ENCODE data around the gene ZBTB12.
A peak's percentile ranks its signal among the peaks of the same experiment; 100 is the strongest.

The ZBTB12 gene

DNA sequence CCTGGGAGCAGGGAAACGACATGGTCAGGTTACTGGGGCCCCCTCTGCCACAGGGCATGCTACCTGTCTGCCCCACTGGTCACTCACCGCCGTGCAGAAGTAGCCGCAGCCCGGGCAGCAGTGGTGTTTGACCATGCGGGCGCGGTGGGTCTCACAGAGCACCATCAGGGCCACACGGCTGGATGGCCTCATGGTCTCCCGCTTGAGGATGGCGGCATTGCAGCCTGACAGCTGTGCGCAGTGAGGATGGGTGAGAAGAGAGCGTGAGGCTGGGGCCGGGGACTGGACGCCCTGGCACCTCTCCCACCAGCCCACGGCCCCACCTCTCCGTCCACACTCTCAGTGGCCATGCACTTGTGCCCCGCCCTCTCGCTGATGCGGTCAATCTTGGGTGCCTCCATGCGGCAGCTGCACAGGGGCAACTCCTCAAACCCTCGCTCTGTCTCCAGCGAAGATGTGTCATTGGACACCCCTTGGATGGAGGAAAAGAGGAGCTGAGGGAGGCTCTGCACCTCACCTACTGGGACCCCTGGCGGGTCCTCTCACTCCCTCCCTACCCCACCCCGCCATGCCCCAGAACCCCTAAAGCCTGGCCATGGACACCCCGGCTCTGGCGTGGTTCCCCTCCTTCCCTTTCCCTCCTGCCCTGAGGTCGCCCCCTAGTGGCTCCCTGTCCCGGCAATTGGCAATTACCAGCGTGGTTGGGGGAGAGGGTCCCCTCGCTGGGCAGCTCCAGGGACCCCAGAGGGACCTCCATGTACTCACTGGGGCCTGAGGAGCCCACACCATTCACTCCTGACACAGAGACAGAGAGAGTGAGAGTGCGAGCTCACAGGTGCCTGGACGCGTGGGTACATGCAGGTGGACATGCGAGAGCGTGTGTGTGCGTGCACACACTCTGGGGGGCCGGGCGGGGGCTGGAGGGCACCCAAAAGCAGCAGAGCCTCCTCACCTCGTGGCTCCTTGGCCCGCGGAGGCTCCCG is 13.3 kb downstream of the ZBTB12 start:
- DNase-seq: peak; percentile 57
- Mint-ChIP-seq H3K4me1 (peaks cover 18% of the 10 kb centered on the region), H3K9me3 (no peaks in the 10 kb centered on the region), H3K4me3 (no peak overlapping the region), H3K27ac (no peak overlapping the region), H3K27me3 (ENCODE audit: low read depth, poor library complexity) (no peaks in the 10 kb centered on the region), H3K36me3 (ENCODE audit: low read depth) (peaks cover 78% of the 10 kb centered on the region)
- TF ChIP-seq, protein P1, sequence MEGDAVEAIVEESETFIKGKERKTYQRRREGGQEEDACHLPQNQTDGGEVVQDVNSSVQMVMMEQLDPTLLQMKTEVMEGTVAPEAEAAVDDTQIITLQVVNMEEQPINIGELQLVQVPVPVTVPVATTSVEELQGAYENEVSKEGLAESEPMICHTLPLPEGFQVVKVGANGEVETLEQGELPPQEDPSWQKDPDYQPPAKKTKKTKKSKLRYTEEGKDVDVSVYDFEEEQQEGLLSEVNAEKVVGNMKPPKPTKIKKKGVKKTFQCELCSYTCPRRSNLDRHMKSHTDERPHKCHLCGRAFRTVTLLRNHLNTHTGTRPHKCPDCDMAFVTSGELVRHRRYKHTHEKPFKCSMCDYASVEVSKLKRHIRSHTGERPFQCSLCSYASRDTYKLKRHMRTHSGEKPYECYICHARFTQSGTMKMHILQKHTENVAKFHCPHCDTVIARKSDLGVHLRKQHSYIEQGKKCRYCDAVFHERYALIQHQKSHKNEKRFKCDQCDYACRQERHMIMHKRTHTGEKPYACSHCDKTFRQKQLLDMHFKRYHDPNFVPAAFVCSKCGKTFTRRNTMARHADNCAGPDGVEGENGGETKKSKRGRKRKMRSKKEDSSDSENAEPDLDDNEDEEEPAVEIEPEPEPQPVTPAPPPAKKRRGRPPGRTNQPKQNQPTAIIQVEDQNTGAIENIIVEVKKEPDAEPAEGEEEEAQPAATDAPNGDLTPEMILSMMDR (IDR thresholded peaks at IDR 0.05): peak; percentile 57

DNA sequence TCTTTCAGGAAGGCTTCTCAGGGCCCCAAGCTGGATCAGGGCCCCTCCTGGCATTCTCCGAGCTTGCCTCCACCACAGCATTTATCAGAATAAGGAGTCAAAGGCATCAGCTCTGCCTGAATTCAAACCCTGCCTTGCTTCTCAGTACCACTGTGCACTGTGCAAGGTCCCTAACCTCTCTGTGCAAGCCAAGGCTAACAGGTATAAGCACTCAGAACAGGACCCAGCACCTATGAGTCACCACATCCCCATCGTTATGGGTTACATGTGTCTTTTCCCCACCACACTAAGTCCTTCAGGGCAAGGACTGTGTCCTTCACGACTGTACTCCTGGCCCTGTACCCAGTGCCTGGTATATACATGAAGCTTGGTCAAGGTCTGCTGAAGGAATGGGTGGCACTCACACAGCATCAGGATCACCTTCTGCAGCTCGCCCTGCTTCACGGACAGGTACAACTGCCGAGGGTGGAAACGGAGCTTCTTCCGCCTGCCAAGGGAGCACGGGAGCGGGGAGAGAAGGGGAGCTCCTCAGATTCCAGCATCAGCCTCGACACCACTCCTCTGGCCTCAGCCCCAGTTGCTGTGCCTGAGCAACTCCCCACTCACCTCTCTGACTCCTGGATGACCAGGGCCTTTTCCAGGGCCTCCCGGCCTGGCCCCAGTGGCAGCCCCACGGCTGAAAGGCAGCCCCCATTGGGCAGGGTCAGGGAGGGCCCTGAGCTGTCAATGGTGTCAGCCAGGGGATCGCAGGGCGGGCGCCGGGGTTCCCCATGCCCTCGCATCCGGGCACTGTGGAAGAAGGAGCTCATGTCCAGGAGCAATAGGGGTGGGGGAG is 14.5 kb downstream of the ZBTB12 start:
- Mint-ChIP-seq H3K9me3 (no peaks in the 10 kb centered on the region), H3K36me3 (ENCODE audit: low read depth) (peaks cover 75% of the 10 kb centered on the region), H3K27ac (no peak overlapping the region), H3K4me3 (no peak overlapping the region), H3K4me1 (peaks cover 7% of the 10 kb centered on the region), H3K27me3 (ENCODE audit: low read depth, poor library complexity) (no peaks in the 10 kb centered on the region)
- TF ChIP-seq, protein P1 (IDR thresholded peaks at IDR 0.05): no peak
- no peak for DNase-seq

DNA sequence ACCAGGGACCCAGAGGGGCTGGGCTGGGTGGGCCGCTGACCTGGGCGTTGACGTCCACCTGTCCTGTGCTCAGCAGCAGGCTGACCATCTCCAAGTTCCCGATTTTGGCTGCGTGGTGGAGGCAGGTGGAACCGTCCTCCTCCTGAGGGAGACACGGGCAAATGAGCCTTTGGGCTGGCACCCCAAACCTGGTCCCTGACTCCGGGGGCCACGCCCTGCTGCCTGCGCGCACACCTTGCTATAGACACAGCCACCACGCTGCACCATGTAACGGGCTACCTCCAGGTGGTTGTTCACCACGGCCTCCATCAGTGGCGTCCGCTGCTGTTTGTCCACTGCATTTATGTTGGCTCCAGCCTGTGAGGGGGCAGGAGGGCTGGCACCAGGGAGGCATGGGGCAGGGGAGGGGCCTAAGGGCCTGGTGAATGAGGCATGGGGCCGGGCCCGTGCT is 15.3 kb downstream of the ZBTB12 start:
- no peaks in the 10 kb centered on the region for H3K9me3 Mint-ChIP-seq
- no peak for DNase-seq
- H3K27ac Mint-ChIP-seq: no peak overlapping the region
- H3K36me3 Mint-ChIP-seq (ENCODE audit: low read depth): peaks cover 75% of the 10 kb centered on the region
- H3K27me3 Mint-ChIP-seq (ENCODE audit: low read depth, poor library complexity): no peaks in the 10 kb centered on the region
- TF ChIP-seq, protein P1 (IDR thresholded peaks at IDR 0.05): no peak
- no peak overlapping the region for H3K4me3 Mint-ChIP-seq
- no peaks in the 10 kb centered on the region for H3K4me1 Mint-ChIP-seq

DNA sequence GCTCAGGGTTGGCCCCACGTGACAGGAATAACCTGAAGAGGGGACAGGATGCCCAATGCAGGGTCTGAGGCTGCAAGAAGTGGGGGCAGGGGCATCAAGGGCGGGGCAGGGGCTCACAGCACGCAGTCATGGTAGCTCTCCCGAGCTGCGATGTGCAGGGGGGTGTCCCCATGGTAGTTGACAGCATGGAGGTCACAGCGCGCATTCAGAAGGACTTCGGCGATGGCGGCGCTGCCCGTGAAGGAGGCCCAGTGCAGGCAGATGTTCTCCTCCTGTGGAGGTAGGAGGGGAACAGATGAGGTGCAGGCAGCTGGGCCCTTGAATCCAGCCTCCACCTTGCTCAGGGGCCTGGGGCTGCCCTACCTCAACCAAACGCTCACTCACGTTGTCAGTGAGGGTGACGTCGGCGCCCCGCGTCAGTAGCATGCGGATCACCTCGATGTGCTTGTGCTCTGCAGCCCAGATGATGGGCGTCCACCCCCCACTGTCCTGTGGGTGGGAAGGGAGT is 17.3 kb downstream of the ZBTB12 start:
- DNase-seq: no peak
- Mint-ChIP-seq H3K4me1 (no peaks in the 10 kb centered on the region), H3K27ac (no peak overlapping the region), H3K9me3 (no peaks in the 10 kb centered on the region), H3K4me3 (no peak overlapping the region), H3K36me3 (ENCODE audit: low read depth) (peaks cover 77% of the 10 kb centered on the region), H3K27me3 (ENCODE audit: low read depth, poor library complexity) (no peaks in the 10 kb centered on the region)
- TF ChIP-seq, protein P1 (IDR thresholded peaks at IDR 0.05): no peak

DNA sequence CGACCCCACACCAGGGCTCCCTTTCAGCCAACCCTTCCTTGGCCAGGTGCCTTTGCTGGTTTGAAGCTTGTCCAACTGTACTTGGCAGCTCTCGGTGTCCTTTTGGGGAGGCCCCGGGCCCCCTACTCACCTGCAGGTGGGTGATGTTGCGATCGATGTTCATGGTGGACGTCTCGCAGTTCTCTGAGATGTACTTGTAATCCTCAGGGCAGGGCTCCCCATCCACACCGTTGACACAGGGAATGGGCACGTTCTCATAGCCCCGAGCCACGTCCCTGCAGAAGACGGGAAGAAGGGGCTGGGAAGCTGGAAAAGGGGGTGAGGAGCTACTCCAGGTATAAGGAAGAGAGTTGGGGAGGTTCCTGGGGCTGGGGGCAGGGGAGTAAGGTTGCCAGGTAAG is 18.2 kb downstream of the ZBTB12 start:
- H3K9me3 Mint-ChIP-seq: no peaks in the 10 kb centered on the region
- H3K4me3 Mint-ChIP-seq: no peak overlapping the region
- no peaks in the 10 kb centered on the region for H3K27me3 Mint-ChIP-seq (ENCODE audit: low read depth, poor library complexity)
- DNase-seq: no peak
- peaks cover 8% of the 10 kb centered on the region for H3K4me1 Mint-ChIP-seq
- H3K36me3 Mint-ChIP-seq (ENCODE audit: low read depth): peaks cover 74% of the 10 kb centered on the region
- H3K27ac Mint-ChIP-seq: no peak overlapping the region
- TF ChIP-seq, protein P1 (IDR thresholded peaks at IDR 0.05): no peak
